ENCODE measurements around the gene TXNL4A.

TXNL4A gene

GRCh38 chr18:79938196-79938595 is 50.2 kb downstream of the TXNL4A start:
- TF ChIP-seq, protein P1, sequence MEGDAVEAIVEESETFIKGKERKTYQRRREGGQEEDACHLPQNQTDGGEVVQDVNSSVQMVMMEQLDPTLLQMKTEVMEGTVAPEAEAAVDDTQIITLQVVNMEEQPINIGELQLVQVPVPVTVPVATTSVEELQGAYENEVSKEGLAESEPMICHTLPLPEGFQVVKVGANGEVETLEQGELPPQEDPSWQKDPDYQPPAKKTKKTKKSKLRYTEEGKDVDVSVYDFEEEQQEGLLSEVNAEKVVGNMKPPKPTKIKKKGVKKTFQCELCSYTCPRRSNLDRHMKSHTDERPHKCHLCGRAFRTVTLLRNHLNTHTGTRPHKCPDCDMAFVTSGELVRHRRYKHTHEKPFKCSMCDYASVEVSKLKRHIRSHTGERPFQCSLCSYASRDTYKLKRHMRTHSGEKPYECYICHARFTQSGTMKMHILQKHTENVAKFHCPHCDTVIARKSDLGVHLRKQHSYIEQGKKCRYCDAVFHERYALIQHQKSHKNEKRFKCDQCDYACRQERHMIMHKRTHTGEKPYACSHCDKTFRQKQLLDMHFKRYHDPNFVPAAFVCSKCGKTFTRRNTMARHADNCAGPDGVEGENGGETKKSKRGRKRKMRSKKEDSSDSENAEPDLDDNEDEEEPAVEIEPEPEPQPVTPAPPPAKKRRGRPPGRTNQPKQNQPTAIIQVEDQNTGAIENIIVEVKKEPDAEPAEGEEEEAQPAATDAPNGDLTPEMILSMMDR (IDR thresholded peaks at IDR 0.05): no peak
- Histone ChIP-seq H3K36me3 (peaks cover 26 to 82% (median 71%) of the 10 kb centered on the region in 3 donors), H3K4me1 (peaks cover 0 to 5% (median 0%) of the 10 kb centered on the region in 4 donors), H3K4me3 (no peak overlapping the region), H3K9me3 (peaks cover 0 to 17% (median 6%) of the 10 kb centered on the region in 3 donors), H3K27ac (no peak overlapping the region), H3K27me3 (no peaks in the 10 kb centered on the region)
- DNase-seq: peak in 1 of 2 donors; percentile 4
- intact Hi-C loops (cut with DNase I; ENCODE audit: low total_unique reads): no loop called here

- no peak overlapping the region for H3K27ac ChIP-seq
- TF ChIP-seq, protein P1 (IDR thresholded peaks at IDR 0.05): no peak
- DNase-seq: peak; percentile 11 to 28
- H3K27me3 ChIP-seq: no peaks in the 10 kb centered on the region
- H3K36me3 ChIP-seq: peaks cover 25 to 75% (median 62%) of the 10 kb centered on the region in 3 donors
- H3K9me3 ChIP-seq: peaks cover 0 to 23% (median 15%) of the 10 kb centered on the region in 3 donors
- intact Hi-C loops (cut with DNase I; ENCODE audit: low total_unique reads): no loop called here
- H3K4me3 ChIP-seq: no peak overlapping the region
- H3K4me1 ChIP-seq: no peaks in the 10 kb centered on the region
These were observed 51.1 kb downstream of the TXNL4A start for GRCh38 chr18:79937103-79937860.

- DNase-seq: peak; percentile 12 to 37
- Histone ChIP-seq H3K36me3 (peaks cover 31 to 75% (median 56%) of the 10 kb centered on the region in 3 donors), H3K27me3 (no peaks in the 10 kb centered on the region), H3K9me3 (peaks cover 0 to 24% (median 20%) of the 10 kb centered on the region in 3 donors), H3K27ac (no peak overlapping the region), H3K4me1 (no peaks in the 10 kb centered on the region), H3K4me3 (no peak overlapping the region)
- intact Hi-C loops (cut with DNase I; ENCODE audit: low total_unique reads): no loop called here
- TF ChIP-seq, protein P1 (IDR thresholded peaks at IDR 0.05): no peak
These were observed 51.7 kb downstream of the TXNL4A start for GRCh38 chr18:79936641-79937040.

DNA sequence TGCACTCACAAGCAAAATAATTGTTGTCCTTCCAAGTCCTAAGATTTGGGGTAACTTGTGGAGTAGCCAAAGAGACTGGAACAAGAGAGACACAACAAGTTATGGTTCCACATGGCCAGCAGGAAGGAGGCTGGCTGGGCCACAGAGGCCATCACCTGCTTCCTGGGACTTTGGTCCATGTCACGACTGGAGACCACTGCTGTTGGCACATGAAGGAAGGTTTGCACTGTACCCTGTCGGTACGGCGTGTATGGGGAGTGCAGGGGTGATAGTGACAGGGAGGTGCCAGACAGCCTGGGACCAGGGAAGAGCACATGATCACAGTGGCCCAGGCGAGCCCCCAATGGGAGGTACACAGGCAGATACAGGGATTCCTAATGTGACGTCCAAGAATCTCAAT is 52.4 kb downstream of the TXNL4A start:
- DNase-seq: peak in 1 of 2 donors; percentile 23
- no peak overlapping the region for H3K27ac ChIP-seq
- TF ChIP-seq, protein P1 (IDR thresholded peaks at IDR 0.05): no peak
- H3K4me3 ChIP-seq: no peak overlapping the region
- intact Hi-C loops (cut with DNase I; ENCODE audit: low total_unique reads): no loop called here
- H3K27me3 ChIP-seq: no peaks in the 10 kb centered on the region
- H3K4me1 ChIP-seq: no peaks in the 10 kb centered on the region
- H3K36me3 ChIP-seq: peaks cover 35 to 75% (median 48%) of the 10 kb centered on the region in 3 donors
- H3K9me3 ChIP-seq: peaks cover 0 to 30% (median 20%) of the 10 kb centered on the region in 3 donors

DNA sequence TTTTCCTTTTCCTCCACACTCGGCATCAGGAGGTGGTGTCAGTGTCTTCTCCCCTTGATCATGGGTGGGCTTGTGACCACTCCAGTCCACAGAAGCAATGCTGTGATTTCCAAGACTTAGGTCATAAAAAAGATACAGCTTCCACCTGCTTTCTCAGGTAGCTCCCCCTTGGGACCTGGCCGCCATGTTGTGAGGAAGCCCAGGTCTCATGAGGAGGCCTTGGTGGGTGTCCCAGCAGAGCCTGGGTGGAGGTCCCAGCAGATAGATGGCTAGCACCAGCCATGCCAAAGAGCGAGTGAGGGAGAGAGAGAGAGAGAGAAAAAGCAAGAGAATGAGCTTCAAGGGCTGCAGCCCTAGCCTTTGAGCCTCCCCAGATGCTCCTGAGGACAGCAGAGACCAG is 52.9 kb downstream of the TXNL4A start:
- TF ChIP-seq, protein P1 (IDR thresholded peaks at IDR 0.05): no peak
- peak; percentile 6 to 23 for DNase-seq
- Histone ChIP-seq H3K27me3 (no peaks in the 10 kb centered on the region), H3K9me3 (peaks cover 0 to 34% (median 20%) of the 10 kb centered on the region in 3 donors), H3K4me3 (no peak overlapping the region), H3K4me1 (no peaks in the 10 kb centered on the region), H3K36me3 (peaks cover 39 to 75% (median 44%) of the 10 kb centered on the region in 3 donors), H3K27ac (no peak overlapping the region)
- intact Hi-C loops (cut with DNase I; ENCODE audit: low total_unique reads): no loop called here
